Measurements from ENCODE around the gene COL6A3. TPM values are rescaled to one million over a fixed set of nuclear protein-coding genes. Genes with fewer than 3 reads are reported as not detected.

Gene COL6A3
- total and polyA plus RNA-seq, 8 donors = 5.0 to 249 (median 17.1) TPM

DNA sequence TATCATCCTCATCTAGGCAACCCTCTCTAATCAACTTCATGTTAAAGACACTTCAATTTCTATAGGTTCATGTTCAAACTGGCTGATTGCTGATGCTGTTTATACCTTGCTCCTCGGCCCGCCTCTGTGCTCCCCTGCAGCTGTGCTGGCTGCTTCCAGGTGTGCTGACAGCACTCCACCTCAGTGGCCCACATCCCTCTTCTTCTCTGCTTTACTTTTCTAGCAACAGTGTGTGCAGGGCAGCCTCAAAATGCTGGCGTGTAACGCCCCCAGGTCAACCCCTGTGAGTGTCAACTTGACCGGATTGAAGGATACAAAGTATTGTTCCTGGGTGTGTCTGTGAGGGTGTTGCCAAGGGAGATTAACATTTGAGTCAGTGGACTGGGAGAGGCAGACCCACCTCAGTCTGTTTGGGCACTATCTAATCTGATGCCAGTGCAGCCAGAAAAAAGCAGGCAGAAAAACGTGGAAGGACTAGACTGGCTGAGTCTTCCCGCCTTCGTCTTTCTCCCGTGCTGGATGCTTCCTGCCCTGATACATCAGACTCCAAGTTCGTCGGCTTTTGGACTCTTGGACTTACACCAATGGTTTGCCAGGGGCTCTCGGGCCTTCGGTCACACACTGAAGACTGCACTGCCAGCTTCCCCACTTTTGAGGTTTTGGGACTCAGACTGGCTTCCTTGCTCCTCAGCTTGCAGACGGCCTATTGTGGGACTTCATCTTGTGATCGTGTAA lies 94.7 kb downstream of the COL6A3 start:
- Histone ChIP-seq H3K27ac (no peak overlapping the region), H3K27me3 (no peaks in the 10 kb centered on the region), H3K4me3 (no peak overlapping the region), H3K36me3 (no peaks in the 10 kb centered on the region), H3K9me3 (no peaks in the 10 kb centered on the region), H3K4me1 (peaks cover 0 to 12% (median 10%) of the 10 kb centered on the region in 3 donors)
- DNase-seq (no peak), ATAC-seq (no peak), FAIRE-seq (no peak)
- intact Hi-C loops (cut with DNase I) = no loop called here
- TF ChIP-seq, protein P1, sequence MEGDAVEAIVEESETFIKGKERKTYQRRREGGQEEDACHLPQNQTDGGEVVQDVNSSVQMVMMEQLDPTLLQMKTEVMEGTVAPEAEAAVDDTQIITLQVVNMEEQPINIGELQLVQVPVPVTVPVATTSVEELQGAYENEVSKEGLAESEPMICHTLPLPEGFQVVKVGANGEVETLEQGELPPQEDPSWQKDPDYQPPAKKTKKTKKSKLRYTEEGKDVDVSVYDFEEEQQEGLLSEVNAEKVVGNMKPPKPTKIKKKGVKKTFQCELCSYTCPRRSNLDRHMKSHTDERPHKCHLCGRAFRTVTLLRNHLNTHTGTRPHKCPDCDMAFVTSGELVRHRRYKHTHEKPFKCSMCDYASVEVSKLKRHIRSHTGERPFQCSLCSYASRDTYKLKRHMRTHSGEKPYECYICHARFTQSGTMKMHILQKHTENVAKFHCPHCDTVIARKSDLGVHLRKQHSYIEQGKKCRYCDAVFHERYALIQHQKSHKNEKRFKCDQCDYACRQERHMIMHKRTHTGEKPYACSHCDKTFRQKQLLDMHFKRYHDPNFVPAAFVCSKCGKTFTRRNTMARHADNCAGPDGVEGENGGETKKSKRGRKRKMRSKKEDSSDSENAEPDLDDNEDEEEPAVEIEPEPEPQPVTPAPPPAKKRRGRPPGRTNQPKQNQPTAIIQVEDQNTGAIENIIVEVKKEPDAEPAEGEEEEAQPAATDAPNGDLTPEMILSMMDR (IDR thresholded peaks at IDR 0.05) = no peak
- WGBS, 2 donors = 81 to 84% methylated on average over 15 of the region's 15 CpGs

DNA sequence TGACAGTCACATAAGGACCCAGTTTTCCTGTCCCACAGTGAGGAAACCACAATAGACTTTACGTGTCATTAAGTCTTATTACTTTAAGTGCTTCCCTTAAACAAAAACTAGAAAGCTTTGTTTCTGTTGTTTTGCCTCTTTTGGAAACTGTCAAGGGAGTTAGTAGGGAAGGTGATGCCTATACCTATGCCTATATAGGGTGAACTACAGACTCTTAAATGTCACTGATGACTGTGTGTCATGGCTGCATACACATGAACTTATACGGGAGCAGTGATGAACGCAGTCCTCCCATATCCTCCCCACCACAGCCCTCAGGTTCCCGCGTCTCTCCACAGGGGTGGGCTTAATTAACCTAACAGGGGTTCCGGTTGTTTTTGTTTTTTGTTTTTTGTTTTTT lies 97.6 kb downstream of the COL6A3 start:
- FAIRE-seq = no peak
- Histone ChIP-seq H3K9me3 (no peaks in the 10 kb centered on the region), H3K4me1 (peaks cover 0 to 12% (median 10%) of the 10 kb centered on the region in 3 donors), H3K27me3 (no peaks in the 10 kb centered on the region), H3K36me3 (no peaks in the 10 kb centered on the region), H3K4me3 (no peak overlapping the region), H3K27ac (peak overlapping the region in 2 of 4 donors; percentile 11 to 50)
- intact Hi-C loops (cut with DNase I) = no loop called here
- WGBS, 2 donors = 89 to 90% methylated on average over 6 of the region's 6 CpGs
- TF ChIP-seq, protein P1 (IDR thresholded peaks at IDR 0.05) = no peak
- DNase-seq = no peak
- ATAC-seq = no peak

DNA sequence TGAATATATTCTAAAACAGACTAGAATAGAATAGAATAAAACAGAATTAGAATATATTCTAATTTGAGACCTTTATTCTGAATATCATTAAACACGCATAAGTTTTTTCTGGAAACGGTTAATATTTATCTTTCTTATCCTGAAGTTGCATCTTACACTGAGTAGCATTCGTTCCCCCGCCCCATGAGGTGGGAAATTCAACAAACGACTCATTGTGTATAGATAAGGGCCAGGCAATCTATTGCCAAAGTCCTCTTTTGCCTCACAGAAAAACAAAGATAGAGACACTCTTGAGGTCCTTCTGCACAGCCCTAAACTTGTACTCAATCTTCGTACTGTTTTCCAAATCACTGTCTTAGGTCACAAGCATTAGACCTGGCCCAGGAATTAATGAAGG lies 98.1 kb downstream of the COL6A3 start:
- FAIRE-seq = no peak
- intact Hi-C loops (cut with DNase I) = no loop called here
- H3K27me3 ChIP-seq = no peaks in the 10 kb centered on the region
- TF ChIP-seq, protein P1 (IDR thresholded peaks at IDR 0.05) = no peak
- H3K36me3 ChIP-seq = no peaks in the 10 kb centered on the region
- H3K4me1 ChIP-seq = peaks cover 0 to 12% (median 10%) of the 10 kb centered on the region in 3 donors
- H3K4me3 ChIP-seq = no peak overlapping the region
- H3K9me3 ChIP-seq = no peaks in the 10 kb centered on the region
- peak in 3 of 4 donors; percentile 68 to 84 (median 75) for ATAC-seq
- H3K27ac ChIP-seq = peak overlapping the region in 3 of 4 donors; percentile 11 to 62 (median 50)
- WGBS, 2 donors = 9 to 12% methylated on average over 6 of the region's 6 CpGs
- DNase-seq = no peak

DNA sequence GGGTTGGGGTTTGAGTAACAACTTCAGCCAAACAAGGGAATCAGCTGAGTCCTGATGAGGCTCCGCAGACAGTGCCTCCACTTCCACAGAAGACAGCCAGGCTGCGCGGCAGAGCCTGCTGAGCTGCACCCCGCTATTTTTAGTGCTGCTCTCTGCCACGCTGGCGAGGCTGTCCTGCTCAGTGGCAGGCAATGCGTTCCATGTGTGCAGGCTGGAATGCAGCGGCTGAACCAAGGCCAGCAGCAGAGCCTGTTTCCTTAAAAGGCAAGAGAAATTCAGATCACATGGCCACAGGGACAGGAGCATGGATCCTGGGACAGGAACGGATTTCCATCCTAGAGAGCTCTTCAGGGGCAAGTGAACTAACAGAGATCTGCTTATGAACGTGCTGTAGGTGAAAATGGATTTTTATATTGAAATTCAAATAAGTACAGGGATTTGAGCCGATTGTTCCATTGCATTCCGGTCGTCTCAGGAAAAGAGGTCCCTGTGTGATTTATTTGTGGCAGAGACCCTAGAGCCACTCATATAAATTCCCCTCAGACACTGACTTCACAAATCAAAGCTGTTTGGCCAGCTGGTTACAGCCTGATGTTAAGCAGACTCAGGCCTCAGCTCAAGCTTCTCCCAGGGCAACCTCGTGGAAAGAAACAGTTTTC lies 98.7 kb downstream of the COL6A3 start:
- Histone ChIP-seq H3K27ac (peak overlapping the region in 3 of 4 donors; percentile 11 to 62 (median 50)), H3K9me3 (no peaks in the 10 kb centered on the region), H3K4me1 (peaks cover 0 to 12% (median 10%) of the 10 kb centered on the region in 3 donors), H3K27me3 (no peaks in the 10 kb centered on the region), H3K4me3 (no peak overlapping the region), H3K36me3 (no peaks in the 10 kb centered on the region)
- DNase-seq = peak; percentile 41 to 84 (median 70)
- TF ChIP-seq, protein P1 (IDR thresholded peaks at IDR 0.05) = no peak
- peak; percentile 87 for FAIRE-seq
- intact Hi-C loops (cut with DNase I) = no loop called here
- peak; percentile 93 to 96 (median 96) for ATAC-seq
- 12 to 13% methylated on average over 14 of the region's 14 CpGs for WGBS, 2 donors
